IPS-NIHi7 (cell line): ENCODE data around the gene PLCH1.

ENCODE experiments used
- DNase-seq: peaks from one replicate; pipeline ENCODE4 v3.0.0; 2012; ENCODE audit warnings: mixed read lengths; ENCODE audit errors: extremely low spot score

Gene PLCH1

DNA sequence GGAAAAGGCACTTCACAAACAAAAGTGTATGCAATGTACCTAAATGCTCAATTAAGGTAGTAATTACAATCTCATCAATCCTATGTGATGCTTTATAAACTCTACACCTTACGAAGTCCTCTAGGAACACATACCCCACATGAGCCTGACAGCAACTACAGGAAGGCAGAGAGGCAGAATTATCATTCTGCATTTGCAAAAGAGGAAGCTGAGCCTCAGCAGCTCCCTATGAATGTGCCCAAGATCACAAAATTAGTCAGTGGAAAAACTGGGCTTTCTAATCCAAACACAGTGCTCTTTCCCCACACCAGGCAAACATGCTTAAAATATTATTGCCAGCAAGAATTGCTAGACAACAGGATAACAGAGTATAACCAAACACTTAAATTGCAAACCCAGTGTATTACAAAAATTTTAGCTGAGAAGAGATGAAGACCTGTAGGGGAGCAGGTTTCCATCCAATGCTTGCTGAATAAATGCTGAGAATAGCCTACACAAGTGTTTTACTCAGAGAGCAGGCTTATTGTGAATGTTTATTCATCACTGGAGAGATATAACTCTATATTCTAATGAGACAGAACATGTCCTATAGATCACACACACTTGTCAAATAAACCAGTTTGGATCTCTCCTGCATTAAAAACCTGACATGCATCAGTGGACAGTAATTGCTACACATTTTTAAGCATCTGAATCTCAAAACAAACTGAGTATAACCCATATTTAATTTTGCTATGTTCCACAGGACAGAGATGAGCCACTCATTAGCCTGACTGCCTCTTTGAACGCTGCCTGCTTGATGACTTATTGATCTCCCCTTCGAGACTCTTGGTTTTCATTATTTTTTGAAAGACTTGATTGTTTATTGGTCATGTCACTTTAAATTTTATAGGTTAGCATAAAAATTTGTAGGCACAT lies 62.2 kb downstream of the PLCH1 start:
- no peak for DNase-seq

DNA sequence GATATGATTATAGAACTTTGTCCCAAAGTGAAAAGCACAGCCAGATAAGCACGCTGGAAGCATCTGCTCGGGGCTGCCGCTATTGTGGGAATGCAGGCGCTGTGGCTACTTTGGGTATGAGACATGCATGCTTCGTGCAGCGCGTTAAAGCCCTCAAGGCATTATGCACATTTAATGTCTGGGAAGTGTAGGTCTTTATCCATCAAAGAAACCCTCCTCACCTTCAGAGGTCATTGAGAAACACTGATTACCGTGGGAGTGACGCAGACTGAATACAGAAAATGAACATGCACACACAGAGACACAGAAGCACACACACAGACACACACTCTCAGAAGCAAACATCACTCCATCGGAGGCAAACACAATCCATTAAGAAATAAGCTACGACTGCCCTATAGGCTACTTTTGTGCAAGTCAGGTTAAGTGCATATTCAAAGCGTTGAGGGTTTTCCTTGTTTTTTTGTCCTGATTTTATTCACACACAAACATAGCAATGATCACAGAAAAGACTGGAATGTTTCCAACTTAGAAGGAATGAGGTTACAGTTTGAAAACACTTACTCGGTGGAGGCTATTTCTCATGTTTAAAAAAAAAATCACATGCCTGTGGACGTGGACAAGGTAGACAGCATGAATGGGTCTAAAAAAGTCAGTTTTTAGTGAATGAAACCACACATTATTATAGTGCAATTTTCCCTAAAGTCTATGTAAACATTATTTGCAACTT lies 68.5 kb downstream of the PLCH1 start:
- no peak for DNase-seq

DNA sequence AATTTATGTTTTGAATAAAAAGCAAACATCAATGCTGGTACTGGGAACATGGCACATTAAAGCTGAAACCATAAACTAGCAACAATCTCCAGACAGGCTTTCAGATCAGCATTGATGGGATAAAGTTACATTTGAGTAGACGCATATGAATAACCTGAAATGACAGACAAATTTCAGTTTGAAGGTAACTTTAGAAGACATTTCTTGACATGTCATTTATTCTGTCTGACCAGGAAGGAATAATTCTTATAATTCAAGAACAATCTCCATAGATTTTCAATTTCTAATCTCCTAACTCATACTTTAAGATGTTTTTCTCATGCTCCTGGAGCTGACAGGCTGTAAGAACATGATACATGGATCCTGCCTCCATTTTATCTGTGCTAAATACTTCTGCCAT lies 69.8 kb downstream of the PLCH1 start:
- DNase-seq, result no peak

DNA sequence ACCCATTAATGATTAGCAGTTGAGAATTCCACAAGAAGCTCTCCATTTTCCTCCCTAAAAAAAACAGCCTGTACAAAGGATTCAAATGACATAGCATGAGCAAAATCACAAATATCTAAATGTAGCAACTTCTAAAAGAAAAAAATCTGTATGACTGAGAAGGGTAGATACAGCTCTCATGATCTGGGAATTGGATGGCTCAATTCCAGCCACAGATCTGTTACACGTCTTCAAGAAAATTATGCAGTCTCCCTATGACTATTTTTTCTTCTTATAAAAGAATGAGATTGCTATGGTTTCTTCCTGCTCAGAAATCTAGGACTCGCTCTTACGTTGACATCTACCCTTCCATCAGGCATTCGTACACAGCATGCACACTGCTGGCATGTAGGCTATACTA lies 71.5 kb downstream of the PLCH1 start:
- DNase-seq, result no peak

DNA sequence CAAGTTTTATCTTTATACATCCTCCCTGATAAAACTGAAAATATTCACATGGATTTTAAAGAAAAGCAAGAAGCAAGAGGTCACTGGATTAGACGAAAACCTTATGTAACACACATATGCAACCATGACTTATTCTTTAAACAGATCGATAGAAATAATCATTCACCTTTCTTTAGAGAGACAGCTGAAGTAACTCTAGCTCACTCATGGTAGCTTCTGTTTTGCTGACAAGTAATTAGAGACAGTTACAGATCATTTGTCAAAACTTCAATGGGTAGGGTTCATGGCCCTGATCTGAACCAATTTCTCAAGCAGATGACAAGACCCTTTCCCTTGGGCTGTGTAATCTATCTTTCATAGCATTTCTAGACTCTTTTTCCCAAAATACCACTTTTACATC lies 74.5 kb downstream of the PLCH1 start:
- DNase-seq, result no peak

DNA sequence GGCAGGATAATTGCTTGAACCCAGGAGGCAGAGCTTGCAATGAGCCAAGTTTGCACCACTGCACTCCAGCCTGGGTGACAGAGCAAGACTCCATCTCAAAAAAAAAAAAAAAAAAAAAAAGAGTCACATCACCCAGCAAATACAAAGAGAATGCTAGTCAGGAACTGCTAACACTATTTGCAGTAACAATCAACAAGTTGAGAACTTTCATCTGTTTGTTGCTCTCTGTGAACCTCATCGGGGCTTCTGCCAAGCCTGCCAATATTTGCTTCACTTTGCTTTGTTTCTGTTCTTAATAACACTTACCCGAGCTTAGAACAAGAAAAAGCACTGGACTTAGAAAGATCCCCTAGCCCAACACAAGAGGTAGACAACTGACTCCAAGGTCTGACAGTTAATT lies 76.9 kb downstream of the PLCH1 start:
- no peak for DNase-seq

DNA sequence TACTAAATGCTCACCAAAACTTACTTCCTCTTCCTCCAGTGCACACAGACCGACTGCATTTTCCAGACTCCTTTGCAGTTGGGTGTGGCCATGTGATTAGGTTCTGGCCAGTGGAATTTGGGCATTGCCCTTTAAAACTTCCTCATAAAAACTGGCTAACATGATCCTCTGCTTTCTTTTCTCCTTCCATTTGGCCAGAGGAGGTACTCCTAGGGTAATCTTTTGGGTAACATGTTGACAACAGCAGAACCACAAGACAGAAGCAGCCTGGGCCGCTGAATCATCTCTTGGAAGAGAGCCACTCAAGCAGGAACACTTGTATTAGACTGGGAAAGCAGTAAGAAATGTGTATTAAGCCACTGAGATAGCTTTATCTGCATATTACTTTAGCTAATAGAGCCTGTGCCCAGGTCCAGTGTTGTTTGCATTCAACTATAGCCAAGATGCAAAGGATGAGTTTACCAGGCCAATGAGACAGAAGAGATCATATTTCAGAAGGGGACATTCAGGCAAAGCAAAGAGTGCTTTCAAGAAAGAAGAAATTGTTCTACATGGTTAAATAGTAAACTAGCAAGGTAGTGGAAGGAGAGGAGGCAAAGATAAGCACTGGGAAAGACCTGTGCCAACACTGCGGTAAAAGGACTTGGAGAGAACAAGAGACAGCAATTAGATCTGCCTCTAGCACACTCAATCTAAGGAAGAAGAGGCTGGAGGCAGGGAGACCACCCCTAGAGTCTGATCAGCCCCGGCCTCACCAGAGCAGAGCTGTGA lies 79.8 kb downstream of the PLCH1 start:
- DNase-seq, result no peak

DNA sequence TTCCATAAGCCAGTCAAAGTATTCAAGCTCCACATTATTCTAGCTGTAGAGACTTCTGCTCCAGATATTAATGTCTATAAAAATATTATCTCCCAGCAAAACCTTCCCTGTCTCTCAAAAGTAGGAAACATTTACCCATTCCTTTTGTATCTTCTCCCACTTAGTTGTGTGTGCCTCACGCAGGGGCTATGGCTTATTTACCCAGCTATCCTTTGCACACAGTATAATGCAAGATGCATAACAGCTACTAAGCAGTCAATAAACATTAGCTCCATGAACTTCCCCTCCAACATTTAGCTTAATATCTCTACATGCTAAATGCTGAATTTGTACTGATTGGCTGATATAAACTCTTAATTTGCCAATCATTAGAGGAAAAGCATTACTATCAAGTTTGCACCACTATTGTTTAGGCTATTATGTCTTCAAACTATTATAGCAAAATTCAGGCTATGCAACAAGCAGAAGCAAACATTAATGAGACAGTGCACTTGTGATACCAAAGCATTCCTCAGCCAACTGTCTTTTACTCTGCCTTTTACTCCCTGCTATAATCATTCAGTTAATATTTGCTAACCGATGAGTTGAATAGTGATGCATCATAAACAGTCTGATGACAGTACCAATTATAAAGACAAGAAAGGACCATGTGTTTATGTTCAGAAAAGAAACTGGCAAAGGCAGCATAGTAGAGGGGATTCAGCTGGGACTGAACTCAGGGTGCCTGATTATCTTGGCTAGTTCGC lies 81.2 kb downstream of the PLCH1 start:
- DNase-seq, result no peak

DNA sequence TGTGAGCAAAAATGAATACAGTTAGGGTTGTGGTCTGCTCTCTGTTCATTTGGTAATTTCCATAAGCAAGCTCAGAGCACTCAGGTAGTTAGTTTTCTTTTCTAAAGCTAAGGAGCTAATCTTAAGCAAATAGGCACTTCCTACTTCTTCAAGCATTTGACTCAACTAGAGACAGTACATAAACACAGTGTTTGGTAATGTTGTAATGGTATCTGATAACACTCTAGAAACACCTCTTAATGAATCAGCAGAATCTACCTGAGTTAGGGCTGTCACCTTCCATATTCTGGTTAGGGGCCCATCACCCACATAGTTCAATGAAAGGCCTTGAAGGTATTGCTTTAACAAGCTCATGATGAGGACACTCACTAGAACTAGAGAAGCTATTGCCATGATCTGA lies 83.1 kb downstream of the PLCH1 start:
- no peak for DNase-seq

DNA sequence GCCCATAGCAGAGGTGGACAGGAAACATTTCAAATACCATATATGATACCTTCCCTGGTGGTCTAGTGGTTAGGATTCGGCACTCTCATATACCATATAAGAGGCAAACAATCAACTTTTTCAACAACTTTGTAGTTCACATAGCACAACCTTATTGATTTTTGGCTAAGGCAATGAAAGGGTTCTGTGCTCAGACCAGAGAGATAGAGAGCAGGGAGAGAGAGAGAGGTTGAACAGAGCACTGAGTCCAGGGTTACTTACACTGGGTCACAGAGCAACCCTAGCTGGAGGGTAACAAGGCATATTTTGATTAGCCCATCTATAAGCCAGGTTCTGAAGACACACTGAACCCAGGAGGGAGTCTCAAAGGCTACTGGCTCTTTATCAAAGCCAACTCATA lies 83.8 kb downstream of the PLCH1 start:
- no peak for DNase-seq

DNA sequence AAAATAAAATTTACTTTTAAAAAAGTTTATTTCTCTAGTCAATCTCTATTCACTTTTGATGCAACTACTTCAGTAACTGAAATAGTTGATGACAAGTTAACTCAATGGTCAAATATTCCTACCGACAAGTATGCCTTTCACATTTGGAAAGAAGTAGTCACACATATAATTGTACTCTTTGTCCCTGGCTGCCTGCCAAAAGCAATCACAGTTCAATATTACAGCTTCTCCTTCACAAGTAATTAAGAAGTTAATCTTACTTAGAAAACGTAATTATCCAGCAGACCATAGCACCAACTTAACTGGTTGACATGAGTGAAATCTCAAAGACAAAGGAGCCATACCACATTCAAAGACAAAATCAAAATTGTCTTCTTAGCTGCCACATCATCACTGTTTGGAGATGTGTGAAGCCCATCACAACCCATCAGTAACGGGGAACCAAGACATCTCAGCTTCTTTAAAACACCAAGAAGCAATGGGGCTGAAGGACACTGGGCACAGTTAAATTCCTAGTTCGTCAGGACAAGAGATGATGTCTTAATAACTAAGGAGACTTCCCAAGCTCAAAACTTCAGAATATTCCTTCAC lies 86.1 kb downstream of the PLCH1 start:
- no peak for DNase-seq

DNA sequence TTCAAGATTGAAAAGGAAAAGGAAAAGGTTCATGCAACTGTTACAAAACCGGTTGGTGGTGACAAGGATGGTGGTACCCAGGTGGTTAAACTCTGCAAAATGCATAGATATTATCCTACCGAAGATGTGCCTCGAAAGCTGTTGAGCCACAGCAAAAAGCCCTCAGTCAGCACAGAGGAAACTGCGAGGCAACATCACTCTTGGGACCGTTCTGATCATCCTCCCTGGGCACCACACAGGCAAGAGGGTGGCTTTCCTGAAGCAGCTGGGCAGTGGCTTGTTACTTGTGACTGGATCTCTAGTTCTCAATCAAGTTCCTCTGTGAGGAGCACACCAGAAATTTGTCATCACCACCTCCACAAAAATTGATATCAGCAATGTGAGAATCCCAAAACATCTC lies 86.9 kb downstream of the PLCH1 start:
- DNase-seq, result no peak

DNA sequence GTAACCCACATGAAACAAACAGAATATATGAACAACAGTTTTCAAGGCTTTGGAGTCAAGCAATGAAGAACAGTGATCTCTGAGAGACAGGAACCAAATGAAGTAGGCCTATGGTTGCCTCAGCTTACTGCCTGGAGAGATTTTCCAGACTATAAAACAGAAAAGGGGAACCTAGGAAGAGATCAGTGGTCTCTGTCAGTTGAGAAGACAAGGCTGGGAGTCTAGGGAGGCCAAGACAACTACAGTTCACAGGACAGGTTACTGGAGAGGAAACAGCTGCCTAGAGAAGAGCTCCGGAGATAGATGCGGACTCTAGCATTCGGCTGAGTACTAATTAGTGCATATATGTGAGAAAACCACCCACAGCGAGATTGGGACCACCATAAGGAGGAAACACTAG lies 87.7 kb downstream of the PLCH1 start:
- DNase-seq, result no peak

DNA sequence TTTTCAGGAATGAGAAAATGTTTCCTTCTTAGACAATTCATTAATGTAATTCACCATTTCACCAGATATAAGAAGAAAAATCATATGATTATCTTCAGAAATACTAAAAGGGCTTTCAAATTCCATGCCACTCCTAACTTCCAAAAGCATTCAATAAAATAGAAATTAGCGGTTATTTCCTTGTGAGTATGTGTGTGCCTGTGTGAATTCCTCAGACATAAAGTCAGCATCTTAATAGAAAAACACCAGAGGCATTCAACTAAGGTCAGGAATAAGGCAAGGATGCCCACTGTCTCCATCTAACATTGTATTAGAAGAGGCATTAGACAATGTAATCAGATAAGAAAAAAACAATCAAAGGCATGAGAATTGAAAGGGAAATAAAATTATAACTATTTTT lies 88.4 kb downstream of the PLCH1 start:
- no peak for DNase-seq

DNA sequence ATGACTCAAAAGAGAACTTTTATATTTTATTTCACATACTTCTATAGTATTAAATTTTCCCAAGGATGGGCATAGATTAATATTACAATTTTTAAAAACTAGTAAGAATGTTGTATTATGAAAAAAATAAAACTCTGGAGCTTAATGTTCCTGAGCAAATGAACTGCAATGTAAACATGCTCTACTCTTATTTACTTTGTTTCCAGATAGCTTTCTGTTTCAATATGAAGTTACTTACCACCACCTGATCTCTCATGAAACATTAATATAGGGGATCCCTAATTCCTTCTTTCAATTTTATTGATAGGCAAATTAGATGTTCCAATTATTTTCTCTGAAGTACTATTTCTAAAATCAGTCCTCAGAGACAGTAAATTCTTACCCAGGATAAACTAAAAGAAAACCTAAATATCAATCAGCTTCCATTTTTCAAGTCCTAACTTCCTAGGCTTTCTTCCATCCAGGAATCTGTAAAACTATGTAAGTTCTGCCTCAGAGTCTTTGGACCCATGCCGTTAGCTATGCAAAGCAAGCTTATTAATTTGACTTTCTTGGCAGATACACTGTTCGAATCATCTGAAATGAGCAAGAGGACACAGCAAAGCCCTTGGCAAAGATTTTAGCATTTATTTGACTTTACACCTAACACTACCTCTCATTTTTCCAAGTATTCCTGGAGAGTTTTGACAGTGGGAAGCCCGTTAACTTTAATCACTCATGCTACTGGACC lies 93.2 kb downstream of the PLCH1 start:
- DNase-seq, result no peak

DNA sequence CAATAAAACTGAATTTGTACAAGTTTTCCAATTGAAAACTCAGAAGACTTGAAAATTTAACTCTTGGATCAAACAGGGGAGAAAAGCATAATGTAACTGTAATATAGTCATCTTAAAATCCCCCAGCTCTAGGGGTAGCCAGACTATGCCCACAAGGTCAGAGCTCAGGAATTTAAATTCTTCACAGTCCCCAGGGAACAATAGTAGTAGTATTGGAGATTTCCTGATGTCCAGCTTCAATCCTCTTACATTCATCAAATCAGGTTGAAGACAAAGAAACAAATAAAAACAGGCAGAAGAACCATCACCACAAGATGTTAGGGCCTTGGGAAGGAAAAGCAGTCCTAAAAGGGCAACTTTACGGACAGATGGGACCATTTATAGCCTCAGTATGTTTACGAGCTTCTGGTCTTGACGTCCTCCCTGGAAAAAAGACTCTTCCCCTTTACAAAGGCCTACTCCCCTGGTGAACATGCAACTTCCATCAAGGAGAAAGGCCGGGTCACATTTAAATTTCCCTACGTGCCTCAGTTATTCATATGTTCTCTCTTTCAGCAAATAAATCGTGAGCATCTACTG lies 96.8 kb downstream of the PLCH1 start:
- no peak for DNase-seq

DNA sequence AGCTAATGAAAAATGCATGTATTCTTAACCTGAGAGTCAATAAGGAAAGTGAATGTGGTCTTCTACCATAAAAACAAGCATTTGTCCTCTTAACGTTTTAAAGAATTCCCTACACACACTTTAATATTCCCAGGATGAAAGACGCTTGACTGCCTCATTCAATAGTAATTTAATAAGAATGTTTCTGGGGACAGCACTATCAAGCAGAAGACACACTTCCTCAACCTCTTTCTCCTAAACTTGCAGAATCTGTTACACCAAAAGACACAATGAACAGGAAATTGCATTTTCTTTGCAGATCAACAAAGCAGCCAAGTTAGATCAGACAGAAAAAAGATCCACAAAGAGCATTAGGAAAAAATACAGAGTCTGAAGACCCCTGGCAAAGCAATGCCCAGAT lies 97.7 kb downstream of the PLCH1 start:
- no peak for DNase-seq

DNA sequence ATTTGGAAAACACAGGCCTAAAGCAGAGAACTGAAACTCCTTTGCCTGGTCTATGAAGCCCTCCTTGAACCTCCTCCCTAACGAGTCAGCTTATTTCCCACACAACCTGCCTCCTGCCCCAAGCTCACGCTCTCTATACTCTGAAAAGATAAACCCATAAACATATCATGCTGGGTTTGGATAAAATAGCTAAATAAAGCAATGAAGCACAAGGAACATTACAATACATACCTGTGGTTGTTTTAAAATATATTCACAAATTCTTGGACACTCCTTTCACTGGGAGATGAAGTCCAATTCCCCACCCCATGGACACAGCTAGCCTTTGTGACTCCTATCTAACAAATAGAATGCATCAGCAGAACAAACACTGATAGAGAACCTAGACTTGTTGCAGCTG lies 98.2 kb downstream of the PLCH1 start:
- no peak for DNase-seq

DNA sequence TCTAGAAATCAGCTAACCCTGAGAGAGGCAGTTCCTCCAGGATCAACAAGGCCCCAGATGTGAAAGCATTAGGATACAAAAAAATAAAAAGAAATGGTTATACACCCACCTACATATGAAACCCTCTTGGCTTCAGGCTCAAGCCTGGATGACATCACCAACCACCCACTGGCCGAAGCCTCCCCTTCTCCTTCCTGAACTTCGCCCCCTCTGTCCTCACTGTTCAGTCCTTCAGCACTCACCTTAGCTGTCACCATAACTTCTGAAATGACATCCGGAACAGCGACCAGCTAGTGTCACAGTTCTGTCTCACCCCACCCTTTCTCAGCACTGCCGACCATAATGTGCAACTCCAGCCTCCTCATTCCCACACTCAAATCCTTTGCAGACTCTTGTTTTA lies 98.7 kb downstream of the PLCH1 start:
- no peak for DNase-seq

DNA sequence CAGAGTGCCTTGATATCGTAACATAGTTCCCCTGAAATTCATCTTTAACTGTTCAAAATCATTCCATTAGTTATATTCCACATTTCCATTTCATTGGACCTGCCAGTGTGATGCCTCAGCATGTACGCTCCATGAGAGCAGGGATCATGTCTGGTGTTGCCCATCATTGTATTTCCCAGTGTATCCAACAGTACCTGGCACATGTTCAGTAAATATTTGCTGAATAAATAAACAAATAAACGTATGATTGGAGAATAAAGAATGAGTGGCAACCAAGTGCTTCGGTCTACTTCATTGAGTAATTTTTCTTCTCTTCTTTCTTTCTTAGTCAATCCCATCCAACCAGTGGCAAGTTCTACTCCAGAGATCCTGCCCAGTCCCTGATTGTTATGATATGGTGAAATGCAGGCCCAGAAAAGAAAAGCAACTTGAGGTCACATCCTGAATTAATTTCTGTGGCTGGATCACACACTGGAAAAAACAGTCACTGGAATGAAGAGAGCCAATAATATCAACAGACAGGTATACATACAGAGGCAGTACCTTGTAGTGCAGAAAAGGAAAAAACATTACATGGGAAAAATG lies 101.2 kb downstream of the PLCH1 start:
- no peak for DNase-seq
